IMR-90 (cell line): ENCODE measurements around the gene CNKSR3. TPM values are rescaled to one million over a fixed set of nuclear protein-coding genes. Genes with fewer than 3 reads are reported as not detected.
A peak's percentile ranks its signal among the peaks of the same experiment; 100 is the strongest.

ENCODE experiments used
- ATAC-seq: fragments of 200-7000 bp; cut with Tn5 transposase; 2 replicates; pipeline ENCODE4 v1.9.1; 2020; ENCODE audit warnings: low read depth, mild to moderate bottlenecking, moderate library complexity
- BruUV-seq: library from RNA; stranded (reverse); fragments of 400-500 nt; replicated peaks from 2 replicates; lab custom pipeline; 2021; lab: Mats Ljungman, UMichigan
- CTCF ChIA-PET: fragments of 300-600 bp; formaldehyde crosslinking; extraction: SDS; loops from one replicate; lab custom pipeline; 2021; ENCODE audit warnings: antibody characterized with exemption; lab: Yijun Ruan, JAX
- POLR2A ChIA-PET: fragments of 300-600 bp; sonication (Branson Sonifier 250); formaldehyde crosslinking; loops from one replicate; lab custom pipeline; 2022; ENCODE audit warnings: antibody characterized with exemption; ENCODE audit not compliant: unreplicated experiment; lab: Charles Lee
- DNase-seq: peaks from one replicate; pipeline ENCODE4 v3.0.0; 2013
- H2AFZ ChIP-seq: replicated peaks from 2 replicates; pipeline ENCODE3; 2013; ENCODE audit warnings: low read length, mild to moderate bottlenecking; ENCODE audit not compliant: poor library complexity
- H2AK5ac ChIP-seq: 2 replicates; pipeline ENCODE4 v1.6.1; 2013; ENCODE audit warnings: low read depth, low read length, inconsistent platforms
- H2AK9ac ChIP-seq: replicated peaks from 2 replicates; pipeline ENCODE3; 2013; ENCODE audit warnings: mild to moderate bottlenecking, low read depth, low read length, moderate library complexity; ENCODE audit not compliant: poor library complexity
- H2BK120ac ChIP-seq: 2 replicates; pipeline ENCODE4 v1.6.1; 2013; ENCODE audit warnings: low read depth, low read length, inconsistent platforms
- H2BK15ac ChIP-seq: 3 replicates; pipeline ENCODE4 v1.6.1; 2013; ENCODE audit warnings: low read depth, low read length, inconsistent platforms
- H2BK20ac ChIP-seq: 2 replicates; pipeline ENCODE4 v1.6.1; 2013; ENCODE audit warnings: low read depth, mild to moderate bottlenecking, inconsistent platforms, low read length, moderate library complexity
- H2BK5ac ChIP-seq: 2 replicates; pipeline ENCODE4 v1.6.1; 2013; ENCODE audit warnings: mild to moderate bottlenecking, low read depth, low read length, inconsistent platforms; ENCODE audit not compliant: poor library complexity, severe bottlenecking
- H3K14ac ChIP-seq: replicated peaks from 2 replicates; pipeline ENCODE4 v1.6.1; 2013; ENCODE audit warnings: low read depth, low read length, inconsistent platforms
- H3K18ac ChIP-seq: 2 replicates; pipeline ENCODE4 v1.6.1; 2013; ENCODE audit warnings: low read depth, low read length, control low read depth
- H3K23ac ChIP-seq: 2 replicates; pipeline ENCODE4 v1.6.1; 2013; ENCODE audit warnings: low read depth, low read length, inconsistent platforms
- H3K27ac ChIP-seq: 2 replicates; pipeline ENCODE4 v1.5.1; 2013; ENCODE audit warnings: mild to moderate bottlenecking, control low read depth, low read length; ENCODE audit not compliant: insufficient read depth
- H3K27me3 ChIP-seq: 2 replicates; pipeline ENCODE4 v1.6.1; 2013; ENCODE audit warnings: low read length; ENCODE audit not compliant: control insufficient read depth, insufficient read depth
- H3K36me3 ChIP-seq: 2 replicates; pipeline ENCODE4 v1.6.1; 2013; ENCODE audit warnings: low read length, mixed read lengths; ENCODE audit not compliant: control insufficient read depth, insufficient read depth
- H3K4ac ChIP-seq: 2 replicates; pipeline ENCODE4 v1.6.1; 2013; ENCODE audit warnings: low read depth, low read length, inconsistent platforms
- H3K4me1 ChIP-seq: 2 replicates; pipeline ENCODE4 v1.6.1; 2013; ENCODE audit warnings: low read length, mixed read lengths; ENCODE audit not compliant: control insufficient read depth, insufficient read depth
- H3K4me2 ChIP-seq: 2 replicates; pipeline ENCODE4 v1.6.1; 2013; ENCODE audit warnings: low read depth, mild to moderate bottlenecking, control low read depth, low read length, moderate library complexity
- H3K4me3 ChIP-seq: 2 replicates; pipeline ENCODE4 v1.5.1; 2013; ENCODE audit warnings: low read depth, mild to moderate bottlenecking, control low read depth, low read length, moderate library complexity; ENCODE audit not compliant: insufficient read depth
- H3K56ac ChIP-seq: 2 replicates; pipeline ENCODE4 v1.6.1; 2013; ENCODE audit warnings: low read length, inconsistent platforms; ENCODE audit not compliant: insufficient read depth; ENCODE audit errors: extremely low read depth
- H3K79me1 ChIP-seq, 2 experiments: 2 replicates each; pipeline ENCODE4 v1.6.1; 2013; ENCODE audit warnings: low read length in 2 of 2, inconsistent platforms in 1 of 2, low read depth in 1 of 2
- H3K9ac ChIP-seq: 2 replicates; pipeline ENCODE4 v1.6.1; 2013; ENCODE audit warnings: low read depth, low read length, control low read depth
- H3K9me1 ChIP-seq: 2 replicates; pipeline ENCODE4 v1.6.1; 2013; ENCODE audit warnings: low read length, inconsistent platforms; ENCODE audit not compliant: insufficient read depth
- H3K9me3 ChIP-seq: 2 replicates; pipeline ENCODE4 v1.6.1; 2013; ENCODE audit warnings: low read length; ENCODE audit not compliant: control insufficient read depth, insufficient read depth
- H4K20me1 ChIP-seq: 2 replicates; pipeline ENCODE4 v1.6.1; 2013; ENCODE audit warnings: low read length, inconsistent platforms; ENCODE audit not compliant: insufficient read depth
- H4K5ac ChIP-seq: 2 replicates; pipeline ENCODE4 v1.6.1; 2013; ENCODE audit warnings: mild to moderate bottlenecking, low read depth, low read length, control low read depth
- H4K8ac ChIP-seq, 2 experiments: 2 replicates each; pipeline ENCODE4 v1.6.1; 2013; ENCODE audit warnings: low read depth in 2 of 2, low read length in 2 of 2, control low read depth in 1 of 2, inconsistent platforms in 1 of 2
- H4K91ac ChIP-seq: 2 replicates; pipeline ENCODE4 v1.6.1; 2013; ENCODE audit warnings: low read depth, low read length, inconsistent platforms; ENCODE audit not compliant: insufficient read depth
- BHLHE40 ChIP-seq: fragments of 150-350 bp; IDR thresholded peaks from 2 replicates; pipeline ENCODE4 v1.6.1; 2016; ENCODE audit warnings: mild to moderate bottlenecking, low read depth, low read length
- CHD1 ChIP-seq: IDR thresholded peaks from 2 replicates; pipeline ENCODE4 v1.6.1; 2012; ENCODE audit warnings: low read depth, low read length, improper control_type of control experiment
- ELK1 ChIP-seq: fragments of 150-350 bp; IDR thresholded peaks from 2 replicates; pipeline ENCODE4 v1.6.1; 2016; ENCODE audit warnings: low read depth, mild to moderate bottlenecking, low read length, moderate library complexity, borderline replicate concordance
- FOS ChIP-seq: fragments of 150-350 bp; IDR thresholded peaks from 2 replicates; pipeline ENCODE4 v1.6.1; 2016; ENCODE audit warnings: low read depth, low read length
- MAZ ChIP-seq: IDR thresholded peaks from 2 replicates; pipeline ENCODE4 v1.6.1; 2012; ENCODE audit warnings: low read depth, mild to moderate bottlenecking, low read length, improper control_type of control experiment, moderate library complexity, borderline replicate concordance
- MXI1 ChIP-seq: IDR thresholded peaks from 2 replicates; pipeline ENCODE4 v1.6.1; 2012; ENCODE audit warnings: low read depth, mild to moderate bottlenecking, low read length, moderate library complexity, borderline replicate concordance
- NFE2L2 ChIP-seq: fragments of 150-350 bp; IDR thresholded peaks from 2 replicates; pipeline ENCODE4 v1.6.1; 2016; ENCODE audit warnings: low read depth, mild to moderate bottlenecking, low read length
- RAD21 ChIP-seq: IDR thresholded peaks from 2 replicates; pipeline ENCODE4 v1.6.1; 2012; ENCODE audit warnings: low read length, improper control_type of control experiment
- RCOR1 ChIP-seq: IDR thresholded peaks from 2 replicates; pipeline ENCODE4 v1.6.1; 2012; ENCODE audit warnings: mild to moderate bottlenecking, low read length, improper control_type of control experiment; ENCODE audit not compliant: insufficient replicate concordance
- RFX5 ChIP-seq: IDR thresholded peaks from 2 replicates; pipeline ENCODE4 v1.8.0; 2012; ENCODE audit warnings: low read depth, mild to moderate bottlenecking, low read length, moderate library complexity
- SMC3 ChIP-seq: fragments of 150-350 bp; IDR thresholded peaks from 2 replicates; pipeline ENCODE4 v1.6.1; 2016; ENCODE audit warnings: low read depth, mild to moderate bottlenecking, antibody characterized with exemption, low read length, moderate library complexity
- USF2 ChIP-seq: fragments of 150-350 bp; IDR thresholded peaks from 2 replicates; pipeline ENCODE4 v1.6.1; 2017; ENCODE audit warnings: mild to moderate bottlenecking, antibody characterized with exemption, low read length, low read depth
- WGBS, 2 experiments: methylation state at CpG; one replicate each; pipeline versions ENCODE4 v1.1.5 to v1.1.7; 2013; ENCODE audit warnings: missing lambda C conversion rate in 2 of 2; ENCODE audit not compliant: insufficient read length in 1 of 2; ENCODE audit errors: extremely low coverage in 2 of 2; 5-methylcytosine and 5-hydroxymethylcytosine counted together
- dilution Hi-C: fragments of 300-500 bp; cut with HindIII; formaldehyde crosslinking; loops from one replicate; pipeline ENCODE4 v1.14.3; 2018; ENCODE audit warnings: low sequenced_read_pairs; ENCODE audit not compliant: unreplicated experiment
- in situ Hi-C: fragments of 300-500 bp; cut with MboI; formaldehyde crosslinking; loops from 3 replicates; pipeline ENCODE4 v1.14.3; 2019; ENCODE audit warnings: low sequenced_read_pairs, inconsistent platforms, mixed read lengths
- intact Hi-C: fragments of 100-400 bp; cut with micrococcal nuclease; formaldehyde crosslinking; loops from 2 replicates; pipeline ENCODE4 v1.10.0; 2022
- polyA plus RNA-seq, 3 experiments: library from polyadenylated mRNA; depleted of rRNA; stranded (reverse); fragments of >200 nt; gene quantifications; 2 replicates each; pipeline ENCODE4 v1.2.3, GENCODE V29; 2012; ENCODE audit warnings: low replicate concordance in 1 of 3
- total RNA-seq: library from RNA; depleted of rRNA; stranded (reverse); fragments of >200 nt; gene quantifications from 2 replicates; pipeline ENCODE4 v1.2.3, GENCODE V29; 2012
- TF ChIP-seq, protein P1 (sequence below): conservative IDR thresholded peaks from 2 replicates; pipeline ENCODE4 v1.5.1; 2012; ENCODE audit warnings: mild to moderate bottlenecking, low read depth, low read length, improper control_type of control experiment

The CNKSR3 gene
- total and polyA plus RNA-seq, 2 of the 4 experiments (the other 2 are of a cell fraction) = 6.7 to 15.8 TPM

DNA sequence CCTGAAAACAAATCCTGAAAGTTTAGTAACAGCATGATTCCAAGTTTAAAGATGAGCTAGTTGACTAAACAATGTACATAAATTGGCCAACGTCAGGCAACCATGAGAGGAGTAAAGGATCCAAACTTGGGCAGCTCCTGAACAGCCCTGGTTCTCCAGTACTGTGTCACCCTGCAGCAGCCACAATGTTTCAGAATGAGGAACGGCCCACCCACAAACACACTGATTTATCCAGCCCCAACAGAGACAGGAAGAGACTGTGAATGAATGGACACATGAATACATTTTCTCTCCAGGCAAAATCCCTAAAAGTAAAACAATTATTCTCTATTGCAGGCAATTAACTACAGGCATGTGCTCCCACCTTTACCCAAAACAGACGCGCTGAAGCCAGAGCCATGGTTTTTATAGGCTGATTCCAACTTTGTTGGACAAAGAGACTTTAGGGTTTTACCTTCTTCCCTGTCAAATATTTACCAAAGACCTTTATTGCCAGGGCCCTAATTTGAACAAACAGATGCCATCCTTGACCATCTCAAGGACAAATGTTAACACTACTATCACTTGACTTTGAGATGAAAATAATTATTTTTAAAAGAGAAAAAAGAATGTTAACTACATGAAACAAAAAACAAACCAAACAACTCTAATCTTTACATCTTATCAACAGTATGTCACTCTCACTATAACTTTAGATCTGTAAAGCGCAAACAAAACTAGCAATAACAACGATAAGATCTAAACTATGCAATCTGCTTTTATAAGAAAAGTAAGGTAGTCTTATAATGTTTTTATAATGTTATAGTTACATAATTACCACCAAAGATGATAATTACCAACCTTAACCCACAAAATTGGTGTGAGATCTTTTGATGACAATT, 22.9 kb downstream of the CNKSR3 start:
- WGBS, 2 experiments = no CpG with 5 or more reads among the region's 6 CpGs
- Histone ChIP-seq H3K36me3 (no peaks in the 10 kb centered on the region), H3K9me3 (no peaks in the 10 kb centered on the region), H3K18ac (no peak overlapping the region), H2BK15ac (no peak overlapping the region), H3K4me1 (peaks cover 16% of the 10 kb centered on the region), H3K27me3 (no peaks in the 10 kb centered on the region), H2BK20ac (no peak overlapping the region), H3K4ac (0 out of 2 replicates have a peak overlapping the region, but pooled peaks have one; percentile 24), H2BK5ac (peak overlapping the region; percentile 86), H3K4me3 (no peak overlapping the region), H4K5ac (no peak overlapping the region), H3K27ac (no peak overlapping the region), H2AK5ac (no peak overlapping the region), H3K56ac (no peak overlapping the region), H2AK9ac (no peak overlapping the region), H3K4me2 (no peak overlapping the region), H4K20me1 (peaks cover 4% of the 10 kb centered on the region), H2BK120ac (0 out of 2 replicates have a peak overlapping the region, but pooled peaks have one; percentile 6), H4K91ac (peak overlapping the region; percentile 19; the same call in 1 of the 2 replicates), H3K79me1 (peaks cover 38 to 65% of the 10 kb centered on the region in 2 experiments), H4K8ac (peak overlapping the region in 1 of 2 experiments; percentile 26; a peak in 2 of 4 replicates), H3K9me1 (peaks cover 20% of the 10 kb centered on the region; the same call in 1 of the 2 replicates), H3K14ac (0 out of 2 replicates have a peak overlapping the region, but pooled peaks have one; percentile 2), H3K9ac (no peak overlapping the region), H3K23ac (no peak overlapping the region), H2AFZ (no peak overlapping the region)
- intact Hi-C loops = no loop called here
- TF ChIP-seq BHLHE40 (no peak), USF2 (no peak), ELK1 (no peak), RAD21 (no peak), RCOR1 (no peak), SMC3 (no peak), RFX5 (no peak), CHD1 (no peak), MXI1 (no peak), FOS (no peak), MAZ (no peak), NFE2L2 (no peak)
- TF ChIP-seq, protein P1, sequence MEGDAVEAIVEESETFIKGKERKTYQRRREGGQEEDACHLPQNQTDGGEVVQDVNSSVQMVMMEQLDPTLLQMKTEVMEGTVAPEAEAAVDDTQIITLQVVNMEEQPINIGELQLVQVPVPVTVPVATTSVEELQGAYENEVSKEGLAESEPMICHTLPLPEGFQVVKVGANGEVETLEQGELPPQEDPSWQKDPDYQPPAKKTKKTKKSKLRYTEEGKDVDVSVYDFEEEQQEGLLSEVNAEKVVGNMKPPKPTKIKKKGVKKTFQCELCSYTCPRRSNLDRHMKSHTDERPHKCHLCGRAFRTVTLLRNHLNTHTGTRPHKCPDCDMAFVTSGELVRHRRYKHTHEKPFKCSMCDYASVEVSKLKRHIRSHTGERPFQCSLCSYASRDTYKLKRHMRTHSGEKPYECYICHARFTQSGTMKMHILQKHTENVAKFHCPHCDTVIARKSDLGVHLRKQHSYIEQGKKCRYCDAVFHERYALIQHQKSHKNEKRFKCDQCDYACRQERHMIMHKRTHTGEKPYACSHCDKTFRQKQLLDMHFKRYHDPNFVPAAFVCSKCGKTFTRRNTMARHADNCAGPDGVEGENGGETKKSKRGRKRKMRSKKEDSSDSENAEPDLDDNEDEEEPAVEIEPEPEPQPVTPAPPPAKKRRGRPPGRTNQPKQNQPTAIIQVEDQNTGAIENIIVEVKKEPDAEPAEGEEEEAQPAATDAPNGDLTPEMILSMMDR = no peak
- ChIA-PET POLR2A (no interaction called here), CTCF (interaction anchor here (1.2 kb wide), 1 partner anchor 13 kb away, joined by 5 read pairs; no protein-coding TSS in a partner anchor)
- BruUV-seq = no TSS peak
- in situ Hi-C loops = no loop called here
- dilution Hi-C loops = no loop called here
- DNase-seq (peak; percentile 31), ATAC-seq (peak; percentile 42)
